ENCODE measurements around the gene ACOXL.
"Not testable (repeated sequence)": the region's sequence is repeated elsewhere in the genome, so short reads cannot be mapped to it uniquely, and the experiment has no call there.

The ACOXL gene

GRCh38 chr2:110732422-110733413 lies at the start of gene ACOXL:
TSS of gene ACOXL (plus strand) at chr2:110732573. CDS start at chr2:110768390, 35,817 bp downstream.
- no peak for DNase-seq (ENCODE audit: low read depth in 2 of 2)

- DNase-seq (ENCODE audit: low read depth in 2 of 2): no peak
Observed at GRCh38 chr2:110682872-110683271, 49.5 kb upstream of the ACOXL start.

- not testable (repeated sequence) for DNase-seq (ENCODE audit: low read depth in 2 of 2)
Observed at GRCh38 chr2:110687775-110688484, 44.4 kb upstream of the ACOXL start.

- DNase-seq (ENCODE audit: low read depth in 2 of 2): no peak
Observed at GRCh38 chr2:110688594-110689091, 43.7 kb upstream of the ACOXL start.

GRCh38 chr2:110690083-110690965 lies 42.0 kb upstream of the ACOXL start:
- DNase-seq (ENCODE audit: low read depth in 2 of 2): no peak

GRCh38 chr2:110691612-110692258 lies 40.6 kb upstream of the ACOXL start:
- DNase-seq (ENCODE audit: low read depth in 2 of 2): no peak

- not testable (repeated sequence) for DNase-seq (ENCODE audit: low read depth in 2 of 2)
Observed at GRCh38 chr2:110695146-110695898, 37.1 kb upstream of the ACOXL start.

- DNase-seq (ENCODE audit: low read depth in 2 of 2): not testable (repeated sequence)
Observed at GRCh38 chr2:110698253-110698652, 34.1 kb upstream of the ACOXL start.

- no peak for DNase-seq (ENCODE audit: low read depth in 2 of 2)
Observed at GRCh38 chr2:110702514-110703380, 29.6 kb upstream of the ACOXL start.

GRCh38 chr2:110707386-110707965 lies 24.9 kb upstream of the ACOXL start:
- no peak for DNase-seq (ENCODE audit: low read depth in 2 of 2)

GRCh38 chr2:110708455-110708854 lies 23.9 kb upstream of the ACOXL start:
- DNase-seq (ENCODE audit: low read depth in 2 of 2): no peak

GRCh38 chr2:110712737-110713136 lies 19.6 kb upstream of the ACOXL start:
- no peak for DNase-seq (ENCODE audit: low read depth in 2 of 2)

GRCh38 chr2:110713513-110714362 lies 18.6 kb upstream of the ACOXL start:
- DNase-seq (ENCODE audit: low read depth in 2 of 2): no peak

GRCh38 chr2:110714452-110715224 lies 17.7 kb upstream of the ACOXL start:
- no peak for DNase-seq (ENCODE audit: low read depth in 2 of 2)

- no peak for DNase-seq (ENCODE audit: low read depth in 2 of 2)
Observed at GRCh38 chr2:110716959-110717645, 15.3 kb upstream of the ACOXL start.

- DNase-seq (ENCODE audit: low read depth in 2 of 2): no peak
Observed at GRCh38 chr2:110717734-110718133, 14.6 kb upstream of the ACOXL start.

GRCh38 chr2:110718382-110718781 lies 14.0 kb upstream of the ACOXL start:
- no peak for DNase-seq (ENCODE audit: low read depth in 2 of 2)

All from stimulated activated CD8-positive, alpha-beta memory T cell treated with anti-CD3 and anti-CD28 coated beads, Interleukin-7, amount 100 ng/mL, for 4 hours (primary cell).